Progenitor cell of endocrine pancreas (in vitro differentiated cells): ENCODE results near the gene ACP4. TPM values are rescaled to one million over a fixed set of nuclear protein-coding genes. Genes with fewer than 3 reads are reported as not detected.
"Not testable (repeated sequence)": the region's sequence is repeated elsewhere in the genome, so short reads cannot be mapped to it uniquely, and the experiment has no call there.

ENCODE experiments used
- DNase-seq: peaks from one replicate; pipeline ENCODE4 v3.0.0; 2021; ENCODE audit warnings: low spot score; ENCODE audit not compliant: unreplicated experiment
- H3K27ac Mint-ChIP-seq: 2 replicates; pipeline ENCODE4 v1.8.0; 2021; ENCODE audit warnings: mild to moderate bottlenecking, moderate library complexity, mixed read lengths
- H3K27me3 Mint-ChIP-seq: 2 replicates; pipeline ENCODE4 v1.8.0; 2021; ENCODE audit warnings: mixed read lengths
- H3K36me3 Mint-ChIP-seq: 2 replicates; pipeline ENCODE4 v1.8.0; 2022; ENCODE audit warnings: mixed read lengths; ENCODE audit not compliant: insufficient read depth
- H3K4me1 Mint-ChIP-seq: 2 replicates; pipeline ENCODE4 v1.8.0; 2021; ENCODE audit warnings: low read depth, mixed read lengths
- H3K4me3 Mint-ChIP-seq: 2 replicates; pipeline ENCODE4 v1.8.0; 2021; ENCODE audit warnings: low read depth, mild to moderate bottlenecking, moderate library complexity, mixed read lengths
- H3K9me3 Mint-ChIP-seq: 2 replicates; pipeline ENCODE4 v1.8.0; 2021; ENCODE audit warnings: low read depth, mixed read lengths
- total RNA-seq: library from RNA; stranded (reverse); gene quantifications from 2 replicates; pipeline ENCODE4 v1.2.1, GENCODE V29; 2021
- TF ChIP-seq, protein P1 (sequence below): fragments of 200-600 bp; sonication (generic); IDR thresholded peaks from one replicate; pipeline ENCODE4 v1.5.0; 2021; ENCODE audit warnings: antibody characterized with exemption, mild to moderate bottlenecking; ENCODE audit not compliant: unreplicated experiment

The ACP4 gene
- total RNA-seq, 1 donor from 2014 or later, result not detected

DNA sequence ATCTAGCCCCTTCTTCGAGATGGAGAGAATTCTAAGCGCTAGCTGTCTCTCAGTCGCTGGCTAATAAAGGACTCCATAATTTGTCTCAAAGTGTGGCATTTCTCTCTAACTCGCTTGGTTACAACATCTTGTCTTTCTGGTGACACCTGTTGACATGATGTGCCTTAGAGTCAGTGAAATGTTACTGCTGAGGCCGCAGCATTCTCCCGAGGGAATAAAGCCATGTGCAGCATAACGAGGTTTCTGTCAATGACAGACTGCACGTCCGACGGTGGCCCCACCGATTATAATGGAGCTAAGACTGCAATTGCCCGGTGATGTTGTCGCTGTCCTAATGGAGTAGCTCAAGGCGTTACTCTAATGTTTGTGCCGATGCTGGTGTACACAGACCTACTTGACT lies 40.2 kb upstream of the ACP4 start:
- TF ChIP-seq, protein P1, sequence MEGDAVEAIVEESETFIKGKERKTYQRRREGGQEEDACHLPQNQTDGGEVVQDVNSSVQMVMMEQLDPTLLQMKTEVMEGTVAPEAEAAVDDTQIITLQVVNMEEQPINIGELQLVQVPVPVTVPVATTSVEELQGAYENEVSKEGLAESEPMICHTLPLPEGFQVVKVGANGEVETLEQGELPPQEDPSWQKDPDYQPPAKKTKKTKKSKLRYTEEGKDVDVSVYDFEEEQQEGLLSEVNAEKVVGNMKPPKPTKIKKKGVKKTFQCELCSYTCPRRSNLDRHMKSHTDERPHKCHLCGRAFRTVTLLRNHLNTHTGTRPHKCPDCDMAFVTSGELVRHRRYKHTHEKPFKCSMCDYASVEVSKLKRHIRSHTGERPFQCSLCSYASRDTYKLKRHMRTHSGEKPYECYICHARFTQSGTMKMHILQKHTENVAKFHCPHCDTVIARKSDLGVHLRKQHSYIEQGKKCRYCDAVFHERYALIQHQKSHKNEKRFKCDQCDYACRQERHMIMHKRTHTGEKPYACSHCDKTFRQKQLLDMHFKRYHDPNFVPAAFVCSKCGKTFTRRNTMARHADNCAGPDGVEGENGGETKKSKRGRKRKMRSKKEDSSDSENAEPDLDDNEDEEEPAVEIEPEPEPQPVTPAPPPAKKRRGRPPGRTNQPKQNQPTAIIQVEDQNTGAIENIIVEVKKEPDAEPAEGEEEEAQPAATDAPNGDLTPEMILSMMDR, result no peak
- Mint-ChIP-seq H3K36me3 (no peaks in the 10 kb centered on the region), H3K27me3 (peaks cover 12% of the 10 kb centered on the region), H3K4me3 (no peak overlapping the region), H3K4me1 (peaks cover 2% of the 10 kb centered on the region), H3K27ac (no peak overlapping the region), H3K9me3 (no peaks in the 10 kb centered on the region)
- no peak for DNase-seq

DNA sequence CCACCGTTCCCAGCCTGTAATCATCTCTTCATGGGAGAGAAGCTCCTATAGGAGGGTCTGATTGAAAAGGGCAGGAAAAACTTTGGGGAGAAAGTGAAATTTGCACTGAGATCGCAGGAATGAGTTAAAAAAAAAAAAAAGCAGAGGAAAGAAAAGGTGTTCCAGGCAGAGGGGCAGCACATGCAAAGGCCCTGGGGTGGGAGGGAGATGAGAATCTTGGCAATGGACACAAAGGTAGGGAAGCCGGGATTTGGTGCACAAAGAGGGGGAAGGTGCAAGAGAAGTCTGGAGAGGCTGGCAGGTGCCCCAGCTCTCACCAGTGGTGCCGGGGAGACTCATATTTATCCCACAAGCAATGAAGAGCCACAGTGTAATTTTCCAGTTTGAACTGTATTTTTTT lies 36.3 kb upstream of the ACP4 start:
- DNase-seq, result no peak
- H3K36me3 Mint-ChIP-seq, result no peaks in the 10 kb centered on the region
- H3K4me1 Mint-ChIP-seq, result peaks cover 2% of the 10 kb centered on the region
- TF ChIP-seq, protein P1, result no peak
- H3K4me3 Mint-ChIP-seq, result no peak overlapping the region
- peaks cover 29% of the 10 kb centered on the region for H3K27me3 Mint-ChIP-seq
- H3K9me3 Mint-ChIP-seq, result no peaks in the 10 kb centered on the region
- no peak overlapping the region for H3K27ac Mint-ChIP-seq

DNA sequence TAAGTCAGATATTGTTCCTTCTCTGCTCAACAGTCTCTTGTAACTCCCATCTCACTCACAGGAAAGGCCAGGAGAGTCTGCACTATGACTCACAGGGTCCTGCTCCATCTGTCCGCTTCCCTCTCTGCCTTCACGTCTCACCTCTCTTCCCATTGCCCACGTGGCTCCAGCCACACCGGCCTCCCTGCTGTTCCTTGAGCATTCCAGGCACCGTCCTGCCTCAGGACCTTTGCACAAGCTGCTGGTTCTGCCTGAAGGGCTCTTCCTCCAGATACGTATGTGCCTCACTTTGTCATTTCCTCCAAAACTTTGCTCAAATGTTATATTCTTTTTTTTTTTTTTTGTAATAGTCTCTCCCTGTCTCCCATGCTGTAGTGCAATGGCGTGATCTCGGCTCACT lies 34.0 kb upstream of the ACP4 start:
- not testable (repeated sequence) for H3K36me3 Mint-ChIP-seq, H3K4me1 Mint-ChIP-seq, H3K9me3 Mint-ChIP-seq, DNase-seq, H3K4me3 Mint-ChIP-seq, H3K27ac Mint-ChIP-seq
- H3K27me3 Mint-ChIP-seq, result peaks cover 33% of the 10 kb centered on the region

DNA sequence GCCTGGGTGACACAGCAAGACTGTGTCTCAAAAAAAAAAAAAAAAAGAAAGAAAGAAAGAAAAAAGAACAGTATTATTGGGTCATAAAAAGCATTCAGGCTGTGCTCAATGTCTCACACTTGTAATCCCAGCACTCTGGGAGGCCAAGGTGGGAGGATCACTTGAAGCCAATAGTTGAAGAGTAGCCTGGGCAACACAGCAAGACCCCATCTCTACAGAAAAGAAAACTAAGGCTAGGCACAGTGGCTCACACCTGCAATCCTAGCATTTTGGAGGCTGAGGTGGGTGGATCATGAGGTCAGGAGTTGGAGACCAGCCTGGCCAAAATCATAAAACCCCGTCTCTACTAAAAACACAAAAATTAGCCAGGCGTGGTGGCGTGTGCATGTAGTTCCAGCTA lies 32.6 kb upstream of the ACP4 start:
- not testable (repeated sequence) for H3K36me3 Mint-ChIP-seq, H3K4me3 Mint-ChIP-seq, H3K27ac Mint-ChIP-seq, H3K9me3 Mint-ChIP-seq, H3K4me1 Mint-ChIP-seq, DNase-seq
- peaks cover 33% of the 10 kb centered on the region for H3K27me3 Mint-ChIP-seq

DNA sequence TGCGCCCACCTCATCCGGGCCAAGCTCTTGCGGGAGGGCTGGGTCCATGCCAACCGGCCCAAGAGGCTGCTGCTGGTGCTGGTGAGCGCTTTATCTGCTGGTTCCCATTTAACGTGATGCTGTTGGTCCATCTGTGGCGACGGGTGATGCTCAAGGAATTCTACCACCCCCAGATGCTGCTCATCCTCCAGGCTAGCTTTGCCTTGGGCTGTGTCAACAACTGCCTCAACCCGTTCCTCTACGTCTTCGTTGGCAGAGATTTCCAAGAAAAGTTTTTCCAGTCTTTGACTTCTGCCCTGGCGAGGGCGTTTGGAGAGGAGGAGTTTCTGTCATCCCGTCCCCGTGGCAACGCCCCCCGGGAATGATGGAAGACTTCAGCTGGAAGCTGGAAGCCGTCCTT lies 31.1 kb upstream of the ACP4 start:
- DNase-seq, H3K36me3 Mint-ChIP-seq, H3K4me3 Mint-ChIP-seq, H3K4me1 Mint-ChIP-seq, H3K27ac Mint-ChIP-seq, H3K9me3 Mint-ChIP-seq: not testable (repeated sequence)
- peaks cover 28% of the 10 kb centered on the region for H3K27me3 Mint-ChIP-seq

DNA sequence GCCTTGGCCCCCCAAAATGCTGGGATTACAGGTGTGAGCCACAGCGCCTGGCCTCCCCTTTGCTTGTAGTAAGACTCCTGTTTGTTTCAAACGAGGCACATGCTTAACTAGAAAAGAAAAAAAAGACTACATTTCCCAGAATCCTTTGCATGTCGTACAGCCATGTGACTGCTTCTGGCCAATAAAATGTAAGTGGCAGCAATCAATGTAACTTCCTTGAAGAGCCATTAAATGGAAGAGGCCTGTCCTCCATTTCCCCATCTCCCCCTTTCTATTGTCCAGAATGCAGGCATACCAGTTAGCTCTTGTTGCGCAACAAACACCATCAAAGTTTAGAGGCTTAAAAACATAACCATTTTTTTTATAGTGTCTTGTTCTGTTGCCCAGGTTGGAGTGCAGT lies 30.3 kb upstream of the ACP4 start:
- peaks cover 27% of the 10 kb centered on the region for H3K27me3 Mint-ChIP-seq
- no peaks in the 10 kb centered on the region for H3K36me3 Mint-ChIP-seq
- H3K9me3 Mint-ChIP-seq, result peaks cover 3% of the 10 kb centered on the region
- H3K4me3 Mint-ChIP-seq, result no peak overlapping the region
- no peak for DNase-seq
- no peak overlapping the region for H3K27ac Mint-ChIP-seq
- TF ChIP-seq, protein P1, result no peak
- no peaks in the 10 kb centered on the region for H3K4me1 Mint-ChIP-seq

DNA sequence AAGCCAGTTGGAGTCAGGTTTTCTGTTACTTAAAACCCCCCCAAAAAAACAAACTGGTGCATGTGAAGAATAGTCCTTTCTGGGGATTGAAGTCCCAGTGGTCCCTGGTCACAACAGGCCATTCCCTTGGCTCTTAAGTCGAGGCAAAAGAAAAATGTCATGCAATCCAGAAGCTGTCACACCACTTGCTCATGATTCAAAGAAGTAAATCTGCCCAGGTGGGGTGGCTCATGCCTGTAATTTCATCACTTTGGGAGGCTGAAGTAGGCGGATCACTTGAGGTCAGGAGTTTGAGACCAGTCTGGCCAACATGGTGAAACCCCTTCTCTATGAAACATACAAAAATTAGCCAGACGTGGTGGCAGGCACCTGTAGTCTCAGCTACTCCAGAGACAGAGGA lies 28.7 kb upstream of the ACP4 start:
- not testable (repeated sequence) for H3K27ac Mint-ChIP-seq, H3K9me3 Mint-ChIP-seq
- peaks cover 22% of the 10 kb centered on the region for H3K27me3 Mint-ChIP-seq

DNA sequence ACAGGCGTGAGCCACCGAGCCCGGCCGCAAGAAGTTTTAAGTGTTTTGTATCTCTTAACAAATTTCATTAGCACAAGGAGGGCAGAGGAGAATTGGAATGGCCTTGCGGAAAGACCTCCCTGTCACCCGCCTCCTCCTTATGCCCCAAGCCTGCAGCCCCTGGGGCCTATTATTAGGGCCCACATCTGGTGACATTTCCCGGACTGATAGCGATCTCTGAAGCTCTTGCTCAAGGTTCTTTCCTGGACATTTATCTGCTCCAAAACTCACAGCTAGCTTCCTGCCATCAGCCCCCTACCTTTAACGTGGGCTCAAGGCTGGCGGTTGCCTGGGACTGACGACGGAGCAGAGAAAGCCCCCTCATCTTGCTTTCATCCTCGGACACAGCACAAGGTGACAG lies 26.7 kb upstream of the ACP4 start:
- H3K4me3 Mint-ChIP-seq, H3K4me1 Mint-ChIP-seq, H3K27ac Mint-ChIP-seq, H3K9me3 Mint-ChIP-seq, DNase-seq, H3K36me3 Mint-ChIP-seq: not testable (repeated sequence)
- peaks cover 22% of the 10 kb centered on the region for H3K27me3 Mint-ChIP-seq

More for the DNA sequence above, 28.7 kb upstream of the ACP4 start:
- H3K36me3 Mint-ChIP-seq, DNase-seq, H3K4me3 Mint-ChIP-seq, H3K4me1 Mint-ChIP-seq: not testable (repeated sequence)
